HG03175 (cell line): Measurements from ENCODE around the gene SDHAF3.
"Not testable (repeated sequence)": the region's sequence is repeated elsewhere in the genome, so short reads cannot be mapped to it uniquely, and the experiment has no call there.

ENCODE experiments used
- ATAC-seq: cut with Tn5 transposase; IDR thresholded peaks from one replicate; pipeline ENCODE4 v1.9.1; 2021; ENCODE audit warnings: mild to moderate bottlenecking, moderate library complexity; ENCODE audit not compliant: unreplicated experiment

SDHAF3 gene

DNA sequence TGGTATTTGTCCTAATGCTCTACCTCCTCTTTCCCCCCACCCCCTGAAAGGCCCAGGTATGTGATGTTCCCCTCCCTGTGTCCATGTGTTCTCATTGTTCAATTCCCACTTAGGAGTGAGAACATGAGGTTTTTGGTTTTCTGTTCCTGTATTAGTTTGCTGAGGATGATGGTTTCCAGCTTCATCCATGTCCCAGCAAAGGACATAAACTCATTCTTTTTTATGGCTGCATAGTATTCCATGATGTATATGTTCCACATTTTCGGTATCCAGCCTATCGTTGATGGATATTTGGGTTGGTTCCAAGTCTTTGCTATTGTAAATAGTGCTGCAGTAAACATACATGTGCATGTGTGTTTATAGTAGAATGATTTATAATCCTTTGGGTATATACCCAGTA, 5.6 kb downstream of the SDHAF3 start:
- ATAC-seq, result not testable (repeated sequence)

DNA sequence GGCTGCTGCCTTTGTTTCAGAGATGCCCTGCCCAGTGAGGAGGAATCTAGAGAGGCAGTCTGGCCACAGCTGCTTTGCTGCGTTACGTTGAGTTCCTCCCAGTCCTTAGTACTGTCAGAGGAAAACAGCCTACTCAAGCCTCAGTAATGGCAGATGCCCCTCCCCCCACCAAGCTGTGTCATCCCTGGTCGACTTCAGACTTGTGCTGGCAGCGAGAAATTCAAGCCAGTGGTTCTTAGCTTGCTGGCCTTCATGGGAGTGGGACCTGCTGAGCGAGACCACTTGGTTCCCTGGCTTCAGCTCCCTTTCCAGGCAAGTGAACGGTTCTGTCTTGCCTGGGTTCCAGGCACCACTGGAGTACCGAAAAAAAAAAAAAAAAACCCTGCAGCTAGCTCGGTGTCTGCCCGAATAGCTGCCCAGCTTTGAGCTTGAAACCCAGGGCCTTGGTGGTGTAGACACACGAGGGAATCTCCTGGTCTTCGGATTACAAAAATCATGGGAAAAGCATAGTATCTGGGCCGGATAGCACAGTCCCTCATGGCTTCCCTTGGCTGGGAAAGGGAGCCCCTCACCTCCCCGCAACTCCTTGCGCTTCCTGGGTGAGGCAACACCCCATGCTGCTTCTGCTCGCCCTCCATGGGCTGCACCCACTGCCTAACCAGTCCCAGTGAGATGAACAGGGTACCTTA, 9.1 kb downstream of the SDHAF3 start:
- no peak for ATAC-seq

DNA sequence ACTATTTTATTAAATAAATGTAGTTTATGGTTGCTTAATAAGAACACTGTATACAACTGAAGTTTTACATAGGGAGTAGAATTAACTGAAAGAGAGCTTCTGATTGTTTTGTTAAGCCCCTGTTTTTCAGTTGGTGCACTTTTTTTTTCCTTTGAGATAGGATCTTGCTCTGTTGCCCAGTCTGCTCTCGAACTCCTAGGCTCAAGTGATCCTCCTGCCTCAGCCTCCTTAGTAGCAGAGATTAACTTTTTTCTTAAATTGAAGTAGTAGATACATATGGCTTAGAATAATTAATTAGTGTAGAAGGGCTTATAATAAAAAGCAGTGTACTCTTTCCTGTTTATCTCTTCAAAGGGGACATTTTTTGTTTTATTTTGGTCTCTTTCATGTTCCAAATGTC, 11.2 kb downstream of the SDHAF3 start:
- no peak for ATAC-seq

DNA sequence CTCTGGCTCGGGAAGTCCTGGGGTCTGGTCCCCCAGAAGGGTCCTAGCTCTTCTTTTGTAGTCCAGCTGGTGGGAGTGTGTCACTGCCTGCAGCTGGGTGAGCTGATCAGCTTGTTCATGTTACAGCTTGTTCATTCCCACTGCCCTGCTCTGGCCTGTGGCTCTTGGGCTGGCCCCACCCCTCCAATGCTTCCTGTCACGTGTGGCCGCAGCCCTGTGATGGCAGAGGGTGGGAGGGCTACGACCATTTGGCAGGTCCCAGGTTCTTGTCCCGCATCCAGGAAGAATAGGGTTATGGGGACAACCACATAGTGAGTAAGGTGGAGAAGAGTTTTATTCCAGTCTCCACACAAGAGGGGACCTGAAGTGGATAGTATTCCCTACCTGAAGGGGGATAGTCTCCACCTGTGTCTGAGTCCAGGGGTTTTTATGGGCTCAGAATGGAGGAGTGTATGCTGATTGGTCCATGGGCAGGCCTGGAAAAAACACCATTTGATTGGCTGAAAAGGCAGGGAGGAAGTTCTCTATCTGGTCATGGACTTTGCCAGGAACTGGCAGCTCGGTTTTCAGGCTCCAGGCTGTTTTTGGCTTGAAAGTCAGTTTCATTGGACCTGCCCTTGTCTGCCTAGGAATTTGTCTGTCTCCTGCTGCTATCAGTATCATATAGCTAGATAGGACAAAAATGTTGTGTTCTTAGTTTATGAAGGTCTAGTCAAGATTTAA, 13.1 kb downstream of the SDHAF3 start:
- ATAC-seq, result no peak

DNA sequence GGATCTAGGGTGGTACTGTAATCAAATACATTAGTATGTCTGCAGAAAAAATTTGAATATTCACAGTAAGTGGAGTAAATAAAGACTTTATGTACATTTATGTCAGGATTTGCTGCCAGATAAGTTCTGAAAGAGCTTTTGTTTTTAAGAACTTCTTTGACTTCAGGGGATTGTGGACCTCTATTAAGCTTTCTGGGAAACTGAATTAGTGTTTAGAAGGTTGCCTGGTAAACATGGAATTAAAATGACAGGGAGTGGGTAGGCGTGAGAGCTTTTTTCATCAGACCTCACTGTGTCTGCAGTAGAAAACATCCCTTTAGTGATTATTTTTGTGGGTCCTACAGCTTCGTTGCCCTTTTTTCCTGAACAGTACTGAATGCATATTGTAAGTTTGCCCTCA, 15.7 kb downstream of the SDHAF3 start:
- no peak for ATAC-seq

DNA sequence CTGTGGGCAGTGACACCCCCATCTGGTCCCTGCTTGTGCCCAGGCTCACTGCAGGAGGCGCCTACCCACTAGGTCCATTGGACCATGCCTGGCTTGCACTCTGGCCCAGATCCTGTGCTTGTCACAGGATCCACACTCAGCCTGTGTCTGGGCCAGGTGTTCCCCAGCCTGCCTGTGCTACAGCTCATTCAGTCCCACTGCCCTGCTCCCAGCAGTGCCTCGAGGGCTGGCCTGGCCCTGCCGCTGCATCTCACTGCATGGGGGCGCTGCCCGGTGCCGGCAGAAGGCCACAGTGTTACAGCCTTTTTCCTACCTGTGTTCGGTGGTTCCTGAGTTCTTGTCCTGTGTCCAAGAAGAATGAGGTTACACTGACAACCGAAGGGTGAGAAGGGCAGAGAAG, 21.3 kb downstream of the SDHAF3 start:
- ATAC-seq, result no peak

DNA sequence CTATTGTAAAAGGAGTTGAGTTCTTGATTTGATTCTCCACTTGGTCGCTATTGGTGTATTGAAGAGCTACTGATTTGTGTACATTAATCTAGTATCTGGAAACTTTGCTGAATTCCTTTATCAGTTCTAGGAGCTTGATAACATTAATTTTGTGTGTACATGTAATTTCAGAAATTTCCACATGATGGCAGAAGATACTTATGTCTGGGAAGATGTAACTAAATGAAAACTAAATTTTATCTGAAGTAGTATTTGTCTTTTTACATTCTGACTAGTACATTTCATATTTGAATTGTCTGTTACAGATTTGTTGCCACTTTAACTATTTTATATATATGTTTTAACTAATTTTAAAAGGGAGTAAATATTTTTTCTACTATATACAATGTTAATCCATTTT, 27.6 kb downstream of the SDHAF3 start:
- no peak for ATAC-seq

DNA sequence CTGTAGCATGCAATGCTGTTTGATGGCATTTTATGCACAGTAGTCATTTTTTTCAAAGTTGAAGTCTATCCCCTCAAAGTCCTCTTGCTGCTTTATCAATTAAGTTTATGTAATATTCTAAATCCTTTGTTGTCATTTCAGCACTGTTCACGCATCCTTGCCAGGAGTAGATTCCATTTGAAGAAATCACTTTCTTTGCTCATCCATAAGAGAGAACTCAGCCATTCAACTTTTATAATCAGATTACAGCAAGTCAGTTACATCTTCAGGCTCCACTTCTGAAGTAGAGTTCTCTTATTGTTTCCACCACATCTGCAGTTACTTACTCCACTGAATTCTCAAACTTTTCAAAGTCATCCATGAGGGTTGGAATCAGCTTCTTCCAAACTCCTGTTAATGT, 32.3 kb downstream of the SDHAF3 start:
- ATAC-seq, result no peak

DNA sequence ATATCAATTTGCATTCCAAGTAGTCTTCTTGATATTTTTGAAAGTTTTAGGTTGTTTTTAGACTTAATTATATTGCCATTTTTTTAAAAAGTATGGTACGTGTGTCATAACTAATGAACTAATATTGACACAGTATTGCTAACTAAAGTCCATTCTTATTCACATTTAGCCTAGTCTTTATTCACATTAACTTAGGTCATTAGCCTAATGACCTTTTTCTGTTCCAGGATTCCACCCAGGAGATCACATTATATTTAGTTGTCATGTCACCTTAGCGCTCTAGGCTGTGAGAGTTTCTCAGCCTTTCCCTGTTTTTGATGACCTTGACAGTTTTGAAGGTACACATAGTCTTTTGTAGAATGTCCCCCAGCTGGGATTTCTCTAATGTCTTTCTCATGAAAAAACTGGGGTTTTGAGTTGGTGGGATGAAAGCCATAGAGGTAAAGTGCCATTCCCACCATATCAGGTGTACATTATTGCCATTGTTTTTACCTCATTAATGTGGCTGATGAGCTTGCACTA, 38.5 kb downstream of the SDHAF3 start:
- ATAC-seq, result no peak

DNA sequence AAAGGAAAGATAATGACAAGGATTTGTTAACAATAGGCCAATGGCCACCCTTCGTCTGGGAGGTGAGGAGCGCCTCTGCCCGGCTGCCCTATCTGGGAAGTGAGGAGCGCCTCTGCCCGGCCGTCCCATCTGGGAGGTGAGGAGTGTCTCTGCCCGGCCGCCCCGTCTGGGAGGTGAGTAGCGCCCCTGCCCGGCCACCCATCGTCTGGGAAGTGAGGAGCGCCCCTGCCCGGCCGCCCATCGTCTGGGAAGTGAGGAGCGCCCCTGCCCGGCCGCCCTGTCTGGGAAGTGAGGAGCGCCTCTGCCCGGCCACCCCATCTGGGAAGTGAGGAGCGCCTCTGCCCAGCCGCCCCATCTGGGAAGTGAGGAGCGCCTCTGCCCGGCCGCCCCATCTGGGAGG, 42.5 kb downstream of the SDHAF3 start:
- ATAC-seq, result not testable (repeated sequence)

DNA sequence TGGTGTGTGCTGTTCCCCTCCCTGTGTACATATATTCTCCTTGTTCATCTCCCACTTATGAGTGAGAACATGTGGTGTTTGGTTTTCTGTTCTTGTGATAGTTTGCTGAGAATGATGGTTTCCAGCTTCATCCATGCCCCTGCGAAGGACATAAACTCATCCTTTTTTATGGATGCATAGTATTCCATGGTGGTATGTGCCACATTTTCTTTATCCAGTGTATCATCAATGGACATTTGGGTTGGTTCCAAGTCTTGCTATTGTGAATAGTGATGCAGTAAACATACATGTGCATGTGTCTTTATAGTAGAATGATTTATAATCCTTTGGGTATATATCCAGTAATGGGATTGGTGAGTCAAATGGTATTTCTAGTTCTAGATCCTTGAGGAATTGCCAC, 44.1 kb downstream of the SDHAF3 start:
- not testable (repeated sequence) for ATAC-seq

DNA sequence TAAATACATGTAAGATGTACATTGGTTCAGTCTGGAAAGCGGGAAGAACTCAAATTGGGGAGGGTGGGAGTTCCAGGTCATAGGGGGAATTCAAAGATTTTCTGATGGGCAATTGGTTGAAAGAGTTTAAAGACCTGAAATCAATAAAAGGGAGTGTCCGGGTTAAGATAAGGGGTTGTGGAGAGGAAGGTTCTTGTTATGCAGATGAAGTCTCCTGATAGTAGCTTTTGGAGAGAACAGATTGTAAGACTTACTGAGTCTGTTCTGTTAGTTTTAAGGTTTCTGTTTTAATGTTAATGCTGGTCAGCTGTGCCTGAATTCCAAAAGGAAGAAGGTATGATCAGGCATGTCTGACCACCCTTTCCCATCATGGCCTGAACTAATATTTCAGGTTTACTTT, 48.8 kb downstream of the SDHAF3 start:
- no peak for ATAC-seq

DNA sequence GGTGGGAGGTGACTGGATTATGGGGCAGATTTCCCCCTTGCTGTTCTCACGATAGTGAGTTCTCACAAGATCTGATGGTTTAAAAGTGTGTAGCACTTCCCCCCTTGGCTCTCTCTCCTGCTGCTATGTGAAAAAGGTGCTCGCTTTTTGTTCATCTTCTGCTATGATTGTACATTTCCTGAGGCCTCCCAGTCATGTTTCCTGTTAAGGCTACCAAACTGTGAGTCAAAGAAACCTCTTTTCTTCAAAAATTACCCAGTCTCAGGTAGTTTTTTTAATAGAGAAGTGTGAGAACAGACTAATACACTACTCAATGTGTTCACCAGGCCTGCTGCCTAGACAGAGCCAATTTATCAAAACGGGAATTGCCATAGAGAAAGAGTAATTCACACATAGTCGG, 49.7 kb downstream of the SDHAF3 start:
- ATAC-seq, result no peak

DNA sequence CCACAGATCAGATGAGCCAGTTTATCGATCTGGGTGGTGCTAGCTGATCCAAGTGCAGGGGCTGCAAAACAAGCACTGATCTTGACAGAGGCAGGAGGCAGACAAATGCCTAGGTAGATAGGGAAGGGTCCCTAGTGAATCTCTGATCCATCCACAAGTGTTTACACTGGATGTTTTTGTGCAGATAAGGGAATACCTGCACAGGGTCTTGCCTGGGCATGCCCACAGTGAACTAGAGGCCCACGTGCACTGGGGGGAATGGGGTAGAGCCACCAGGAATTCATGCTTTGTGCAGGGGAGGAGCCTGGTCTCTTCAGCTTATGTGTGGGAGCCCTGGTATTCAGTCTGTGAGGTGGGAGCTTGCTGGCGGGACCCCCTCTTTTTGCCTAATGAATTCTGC, 50.3 kb downstream of the SDHAF3 start:
- ATAC-seq, result no peak

DNA sequence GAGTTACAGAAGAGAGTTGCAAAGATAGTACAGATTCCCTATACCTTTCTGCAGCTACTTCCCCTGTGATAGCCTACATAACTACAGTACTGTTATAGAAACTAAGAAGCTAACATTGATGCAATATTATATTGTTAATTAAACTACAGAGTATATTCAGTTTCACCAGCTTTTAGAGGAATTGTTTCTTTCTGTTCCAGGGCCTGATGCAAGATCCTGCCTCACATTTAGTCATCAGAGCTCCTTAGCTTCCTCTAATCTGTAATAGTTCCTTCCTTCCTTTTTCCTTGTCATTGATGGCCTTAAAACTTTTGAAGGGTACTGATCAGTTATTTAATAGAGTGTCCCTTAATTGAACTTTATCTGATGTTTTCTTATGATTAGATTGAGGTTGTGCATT, 56.8 kb downstream of the SDHAF3 start:
- ATAC-seq, result no peak

DNA sequence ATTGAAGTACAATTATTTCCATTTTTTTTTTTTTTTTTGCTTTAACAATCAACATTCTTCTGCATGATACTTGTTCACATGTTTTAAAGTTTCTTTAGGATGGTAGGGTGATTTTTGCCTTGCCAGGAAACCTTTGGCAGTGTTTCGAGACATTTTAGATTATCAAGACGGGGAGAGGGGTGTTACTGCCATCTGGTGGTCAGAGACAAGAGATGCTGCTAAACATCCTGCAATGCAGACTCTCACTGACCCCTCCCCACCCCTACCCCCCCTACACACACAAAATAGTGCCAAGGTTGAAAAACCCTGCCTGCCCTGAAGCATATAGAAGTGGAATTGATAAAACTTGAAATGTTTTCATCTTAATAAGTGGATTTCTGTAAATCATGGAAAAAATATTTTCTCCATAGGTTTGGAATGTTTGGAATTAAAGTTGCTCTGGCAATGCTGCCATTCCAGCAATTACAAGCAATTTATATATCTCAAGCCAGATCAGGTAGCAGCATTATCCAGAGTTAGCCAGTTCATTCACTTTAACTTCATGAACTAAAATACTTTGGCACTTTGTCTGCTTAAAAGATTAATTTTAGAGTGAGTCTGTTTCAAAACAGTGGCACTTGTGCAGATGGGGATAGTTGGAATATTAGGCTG, 62.1 kb downstream of the SDHAF3 start:
- peak; percentile 86 for ATAC-seq

DNA sequence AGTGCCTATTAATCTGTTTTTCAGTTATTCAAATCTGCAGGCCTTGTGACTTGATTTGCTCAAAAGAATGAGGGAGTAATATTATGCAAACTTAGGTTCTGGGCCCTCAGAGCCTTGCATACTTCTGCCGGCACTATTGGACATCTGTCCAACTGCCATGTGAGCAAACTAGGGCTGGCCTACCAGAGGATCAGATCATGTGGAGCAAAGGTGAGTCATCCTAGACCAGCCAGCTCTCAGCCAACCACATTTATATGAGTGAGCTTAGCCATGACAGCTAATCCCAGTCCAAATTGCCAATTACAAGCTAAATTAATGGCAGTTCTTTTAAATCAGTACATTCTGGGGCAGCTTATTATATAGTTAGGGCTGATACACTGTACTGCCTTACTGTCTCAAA, 69.6 kb downstream of the SDHAF3 start:
- ATAC-seq, result no peak

DNA sequence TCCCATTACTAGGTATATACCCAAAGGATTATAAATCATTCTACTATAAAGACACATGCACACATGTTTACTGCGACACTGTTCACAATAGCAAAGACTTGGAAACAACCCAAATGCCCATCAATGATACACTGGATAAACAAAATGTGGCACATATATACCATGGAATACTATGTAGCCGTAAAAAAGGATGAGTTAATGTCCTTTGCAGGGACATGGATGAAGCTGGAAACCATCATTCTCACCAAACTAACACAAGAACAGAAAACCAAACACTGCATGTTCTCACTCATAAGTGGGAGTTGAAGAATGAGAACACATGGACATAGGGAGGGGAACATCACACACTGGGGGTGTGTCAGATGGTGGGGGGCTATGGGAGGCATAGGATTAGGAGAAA, 78.7 kb downstream of the SDHAF3 start:
- ATAC-seq, result not testable (repeated sequence)

DNA sequence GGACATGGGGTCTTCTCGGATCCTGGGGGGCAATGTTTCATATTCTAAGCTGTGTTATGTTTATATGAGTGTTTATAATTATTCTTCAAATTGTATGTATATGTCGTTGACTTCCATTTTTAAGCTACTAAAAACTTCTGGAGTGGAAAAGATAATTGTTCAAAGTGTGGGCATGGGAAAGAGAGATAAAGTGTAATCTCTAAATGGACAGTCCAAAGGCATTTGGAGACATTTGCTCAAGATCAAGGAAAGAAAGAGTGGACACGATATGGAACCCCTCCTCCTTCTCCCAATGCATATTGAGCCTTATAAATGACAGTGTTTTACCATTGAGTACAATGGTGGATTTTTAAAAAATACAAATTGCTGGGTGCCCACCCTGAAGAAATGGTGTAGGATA, 81.1 kb downstream of the SDHAF3 start:
- no peak for ATAC-seq

DNA sequence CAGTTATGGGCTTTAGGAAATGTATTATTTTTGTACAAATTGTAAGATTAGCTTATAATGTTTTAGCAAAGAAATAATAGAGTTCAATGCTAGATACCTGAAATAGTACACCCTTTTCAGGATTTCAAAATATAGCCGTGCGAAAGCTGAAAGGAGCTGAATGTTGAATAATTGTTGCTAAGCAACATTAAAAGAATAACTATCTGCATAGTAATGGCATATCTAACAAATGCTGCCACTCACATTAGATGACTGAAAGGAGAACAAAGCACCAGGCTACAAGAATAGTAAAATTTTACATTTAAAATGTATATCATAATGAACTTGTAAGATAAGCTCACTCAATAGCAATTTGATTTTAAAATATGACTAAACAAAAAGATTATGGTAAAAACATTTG, 82.5 kb downstream of the SDHAF3 start:
- no peak for ATAC-seq

DNA sequence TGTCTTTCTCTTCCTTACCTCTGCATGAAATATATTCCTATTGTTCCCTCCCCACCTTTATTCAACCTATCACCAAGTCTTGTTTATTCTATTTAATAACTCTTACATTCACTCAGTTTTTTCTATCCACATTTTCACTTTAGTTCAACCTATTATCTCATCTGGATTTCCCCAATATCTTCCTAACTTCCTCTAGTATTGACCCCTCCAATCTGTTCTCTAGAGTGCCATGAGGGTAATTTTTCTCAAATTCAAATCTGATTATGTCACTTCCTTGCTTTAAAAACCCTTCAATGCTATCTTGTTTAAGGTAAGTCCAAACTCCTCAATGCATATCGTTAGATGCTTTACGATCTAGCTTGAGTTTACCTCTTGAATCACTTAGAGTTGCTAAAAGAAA, 86.5 kb downstream of the SDHAF3 start:
- ATAC-seq, result no peak

DNA sequence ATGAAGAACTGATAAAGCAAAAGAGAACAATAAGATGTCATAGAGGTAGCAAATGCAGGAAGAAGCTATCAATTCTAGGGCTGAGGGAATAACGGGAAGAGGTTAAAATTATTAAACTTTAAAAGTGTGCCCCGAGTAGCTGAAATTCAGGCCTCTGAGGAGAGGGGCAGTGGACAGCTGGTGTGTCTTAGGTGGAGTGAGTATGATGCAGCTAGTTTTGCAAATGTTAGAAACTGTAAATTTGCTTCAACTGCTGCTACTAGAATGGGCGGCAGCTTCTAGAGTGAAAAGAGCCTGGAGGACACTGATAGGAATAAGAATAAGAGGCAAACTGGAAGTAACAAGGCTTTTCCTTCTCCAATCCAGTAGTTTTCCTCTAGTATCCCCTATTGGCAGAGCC, 87.3 kb downstream of the SDHAF3 start:
- no peak for ATAC-seq
